A204.1 (cell line): ENCODE results near the gene PCDHGA10.
"Not testable (repeated sequence)": the region's sequence is repeated elsewhere in the genome, so short reads cannot be mapped to it uniquely, and the experiment has no call there.

Experiments
- FAIRE-seq: peaks from 2 replicates; lab custom pipeline; 2012; peaks lifted over from hg19 to GRCh38; lab: Jason Lieb, UNC

The PCDHGA10 gene

DNA sequence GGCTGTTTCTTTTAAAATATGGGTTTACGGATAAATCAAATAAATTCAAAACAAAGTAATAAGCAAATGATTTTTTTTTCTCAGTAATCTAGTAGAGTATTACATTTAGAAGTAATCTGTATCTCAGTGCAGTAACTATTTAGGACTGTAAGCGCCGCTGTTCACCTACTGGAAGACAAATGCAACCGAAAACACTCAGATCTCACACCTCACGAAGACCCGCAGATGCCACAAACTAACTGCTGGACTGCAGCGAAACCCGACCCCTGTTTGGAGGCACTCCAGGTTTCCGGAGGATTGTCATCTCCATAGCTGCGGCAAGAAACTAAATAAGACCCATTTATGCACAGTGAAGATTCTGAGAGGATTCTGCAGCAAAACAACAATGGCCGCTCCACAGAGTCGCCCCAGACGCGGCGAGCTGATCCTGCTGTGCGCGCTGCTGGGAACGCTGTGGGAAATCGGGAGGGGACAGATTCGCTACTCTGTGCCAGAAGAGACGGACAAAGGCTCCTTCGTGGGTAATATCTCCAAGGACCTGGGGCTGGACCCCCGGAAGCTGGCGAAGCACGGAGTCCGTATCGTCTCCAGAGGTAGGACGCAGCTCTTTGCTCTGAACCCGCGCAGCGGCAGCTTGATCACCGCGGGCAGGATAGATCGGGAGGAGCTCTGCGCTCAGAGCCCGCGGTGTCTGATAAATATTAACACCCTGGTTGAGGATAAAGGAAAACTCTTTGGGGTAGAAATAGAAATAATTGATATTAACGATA lies 20.2 kb upstream of the PCDHGA10 start, which contains the start of gene PCDHGA8:
TSS of gene PCDHGA8 (plus strand) at position 205 of the 770 bp plus-strand sequence. CDS start at position 386, 181 bp downstream.
- no peak for FAIRE-seq

DNA sequence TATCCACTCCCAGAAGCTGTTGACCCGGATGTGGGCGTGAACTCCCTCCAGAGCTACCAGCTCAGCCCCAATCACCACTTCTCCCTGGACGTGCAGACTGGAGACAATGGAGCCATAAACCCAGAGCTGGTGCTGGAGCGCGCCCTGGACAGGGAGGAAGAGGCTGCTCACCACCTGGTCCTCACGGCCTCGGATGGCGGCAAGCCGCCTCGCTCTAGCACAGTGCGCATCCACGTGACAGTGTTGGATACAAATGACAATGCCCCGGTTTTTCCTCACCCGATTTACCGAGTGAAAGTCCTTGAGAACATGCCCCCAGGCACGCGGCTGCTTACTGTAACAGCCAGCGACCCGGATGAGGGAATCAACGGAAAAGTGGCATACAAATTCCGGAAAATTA lies 19.5 kb upstream of the PCDHGA10 start:
- FAIRE-seq, result no peak

DNA sequence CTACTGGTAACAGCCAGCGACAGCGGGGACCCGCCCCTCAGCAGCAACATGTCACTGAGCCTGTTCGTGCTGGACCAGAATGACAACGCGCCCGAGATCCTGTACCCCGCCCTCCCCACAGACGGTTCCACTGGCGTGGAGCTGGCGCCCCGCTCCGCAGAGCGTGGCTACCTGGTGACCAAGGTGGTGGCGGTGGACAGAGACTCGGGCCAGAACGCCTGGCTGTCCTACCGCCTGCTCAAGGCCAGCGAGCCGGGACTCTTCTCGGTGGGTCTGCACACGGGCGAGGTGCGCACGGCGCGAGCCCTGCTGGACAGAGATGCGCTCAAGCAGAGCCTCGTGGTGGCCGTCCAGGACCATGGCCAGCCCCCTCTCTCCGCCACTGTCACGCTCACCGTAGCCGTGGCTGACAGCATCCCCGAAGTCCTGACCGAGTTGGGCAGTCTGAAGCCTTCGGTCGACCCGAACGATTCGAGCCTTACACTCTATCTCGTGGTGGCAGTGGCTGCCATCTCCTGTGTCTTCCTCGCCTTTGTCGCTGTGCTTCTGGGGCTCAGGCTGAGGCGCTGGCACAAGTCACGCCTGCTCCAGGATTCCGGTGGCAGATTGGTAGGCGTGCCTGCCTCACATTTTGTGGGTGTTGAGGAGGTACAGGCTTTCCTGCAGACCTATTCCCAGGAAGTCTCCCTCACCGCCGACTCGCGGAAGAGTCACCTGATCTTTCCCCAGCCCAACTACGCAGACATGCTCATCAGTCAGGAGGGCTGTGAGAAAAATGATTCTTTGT lies 18.2 kb upstream of the PCDHGA10 start:
- not testable (repeated sequence) for FAIRE-seq

DNA sequence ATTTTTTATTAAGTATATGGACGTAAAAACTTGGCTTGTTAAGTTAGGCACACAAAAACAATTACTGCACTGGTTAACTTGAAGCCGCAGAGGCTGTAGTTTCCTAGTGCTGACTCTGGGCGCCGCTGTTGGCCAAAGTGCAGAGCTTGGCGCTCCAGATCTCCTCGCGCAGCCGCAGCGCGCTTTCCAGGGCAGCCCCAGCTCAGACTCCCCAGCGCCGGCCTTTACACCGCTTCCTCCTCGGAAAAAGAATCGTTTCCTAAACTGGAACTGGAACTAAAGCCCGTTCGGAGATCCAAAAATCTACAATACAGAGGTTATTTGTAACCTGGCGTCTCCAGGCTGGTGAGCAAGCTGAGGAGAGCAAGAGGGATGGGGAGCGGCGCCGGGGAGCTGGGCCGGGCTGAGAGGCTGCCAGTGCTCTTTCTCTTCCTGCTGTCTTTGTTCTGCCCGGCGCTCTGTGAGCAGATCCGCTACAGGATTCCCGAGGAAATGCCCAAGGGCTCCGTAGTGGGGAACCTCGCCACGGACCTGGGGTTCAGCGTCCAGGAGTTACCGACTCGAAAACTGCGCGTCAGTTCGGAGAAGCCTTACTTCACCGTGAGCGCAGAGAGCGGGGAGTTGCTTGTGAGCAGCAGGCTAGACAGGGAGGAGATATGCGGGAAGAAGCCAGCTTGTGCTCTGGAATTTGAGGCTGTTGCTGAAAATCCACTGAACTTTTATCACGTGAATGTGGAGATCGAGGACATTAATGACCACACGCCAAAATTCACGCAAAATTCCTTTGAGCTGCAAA lies 14.8 kb upstream of the PCDHGA10 start, which contains the start of gene PCDHGB5:
TSS of gene PCDHGB5 (plus strand) at position 192 of the 796 bp plus-strand sequence. CDS start at position 373, 181 bp downstream.
- not testable (repeated sequence) for FAIRE-seq

DNA sequence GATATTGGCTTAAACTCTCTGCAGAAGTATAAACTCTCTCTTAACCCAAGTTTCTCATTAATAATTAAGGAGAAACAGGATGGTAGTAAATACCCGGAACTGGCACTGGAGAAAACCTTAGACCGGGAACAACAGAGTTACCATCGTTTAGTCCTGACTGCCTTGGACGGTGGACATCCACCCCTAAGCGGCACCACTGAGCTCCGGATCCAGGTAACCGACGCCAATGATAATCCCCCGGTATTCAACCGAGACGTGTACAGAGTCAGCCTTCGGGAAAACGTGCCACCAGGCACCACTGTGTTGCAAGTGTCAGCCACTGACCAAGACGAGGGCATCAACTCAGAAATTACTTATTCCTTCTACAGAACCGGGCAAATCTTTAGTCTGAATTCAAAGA lies 14.2 kb upstream of the PCDHGA10 start:
- no peak for FAIRE-seq

DNA sequence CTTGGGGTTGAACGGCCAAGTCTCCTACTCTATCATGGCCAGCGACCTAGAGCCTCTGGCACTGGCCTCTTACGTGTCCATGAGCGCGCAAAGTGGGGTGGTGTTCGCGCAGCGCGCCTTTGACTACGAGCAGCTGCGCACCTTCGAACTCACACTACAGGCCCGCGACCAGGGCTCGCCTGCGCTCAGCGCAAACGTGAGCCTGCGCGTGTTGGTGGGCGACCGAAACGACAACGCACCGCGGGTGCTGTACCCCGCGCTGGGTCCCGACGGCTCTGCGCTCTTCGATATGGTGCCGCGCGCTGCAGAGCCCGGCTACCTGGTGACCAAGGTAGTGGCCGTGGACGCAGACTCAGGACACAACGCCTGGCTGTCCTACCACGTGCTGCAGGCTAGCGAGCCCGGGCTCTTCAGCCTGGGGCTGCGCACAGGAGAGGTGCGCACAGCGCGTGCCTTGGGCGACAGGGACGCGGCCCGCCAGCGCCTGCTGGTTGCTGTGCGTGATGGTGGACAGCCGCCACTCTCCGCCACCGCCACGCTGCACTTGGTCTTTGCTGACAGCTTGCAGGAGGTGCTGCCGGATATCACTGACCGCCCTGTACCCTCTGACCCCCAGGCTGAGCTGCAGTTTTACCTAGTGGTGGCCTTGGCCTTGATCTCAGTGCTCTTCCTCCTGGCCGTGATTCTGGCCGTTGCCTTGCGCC lies 13.1 kb upstream of the PCDHGA10 start:
- FAIRE-seq, result no peak

DNA sequence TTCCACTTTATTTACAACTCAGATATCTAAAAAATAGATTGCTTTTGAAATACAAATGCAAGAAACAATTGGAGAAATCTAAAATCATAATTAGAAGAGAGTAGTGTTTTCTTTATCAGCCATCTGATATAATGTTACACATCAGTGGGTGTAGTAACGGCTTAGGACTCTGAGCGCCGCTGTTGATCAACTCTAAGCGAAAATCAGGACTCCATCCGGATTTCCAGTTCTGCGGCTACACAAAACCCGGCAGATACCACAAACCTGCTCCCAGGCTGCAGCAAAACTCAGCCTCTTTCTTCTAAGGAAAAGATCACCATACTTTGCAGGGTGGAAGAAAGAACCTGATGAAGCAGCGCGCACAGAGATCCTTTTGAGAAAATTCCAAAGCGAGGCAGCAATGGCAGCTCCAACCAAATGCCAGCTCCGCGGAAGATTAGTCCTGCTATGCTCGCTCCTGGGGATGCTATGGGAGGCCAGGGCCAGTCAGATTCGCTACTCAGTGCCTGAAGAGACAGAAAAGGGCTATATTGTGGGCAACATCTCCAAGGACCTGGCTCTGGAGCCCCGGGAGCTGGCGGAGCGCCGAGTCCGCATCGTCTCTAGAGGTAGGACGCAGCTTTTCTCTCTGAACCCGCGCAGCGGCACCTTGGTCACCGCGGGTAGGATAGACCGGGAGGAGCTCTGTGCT lies 10.1 kb upstream of the PCDHGA10 start, which contains the start of gene PCDHGA9:
TSS of gene PCDHGA9 (plus strand) at position 226 of the 691 bp plus-strand sequence. CDS start at position 401, 175 bp downstream.
- no peak for FAIRE-seq

DNA sequence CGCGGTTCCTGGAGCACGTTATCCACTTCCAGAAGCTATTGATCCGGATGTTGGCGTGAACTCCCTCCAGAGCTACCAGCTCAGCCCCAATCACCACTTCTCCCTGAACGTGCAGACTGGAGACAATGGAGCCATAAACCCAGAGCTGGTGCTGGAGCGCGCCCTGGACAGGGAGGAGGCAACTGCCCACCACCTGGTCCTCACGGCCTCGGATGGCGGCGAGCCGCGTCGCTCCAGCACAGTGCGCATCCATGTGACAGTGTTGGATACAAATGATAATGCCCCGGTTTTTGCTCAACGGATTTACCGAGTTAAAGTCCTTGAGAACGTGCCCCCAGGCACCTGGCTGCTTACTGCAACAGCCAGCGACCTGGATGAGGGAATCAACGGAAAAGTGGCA lies 9.4 kb upstream of the PCDHGA10 start:
- no peak for FAIRE-seq

DNA sequence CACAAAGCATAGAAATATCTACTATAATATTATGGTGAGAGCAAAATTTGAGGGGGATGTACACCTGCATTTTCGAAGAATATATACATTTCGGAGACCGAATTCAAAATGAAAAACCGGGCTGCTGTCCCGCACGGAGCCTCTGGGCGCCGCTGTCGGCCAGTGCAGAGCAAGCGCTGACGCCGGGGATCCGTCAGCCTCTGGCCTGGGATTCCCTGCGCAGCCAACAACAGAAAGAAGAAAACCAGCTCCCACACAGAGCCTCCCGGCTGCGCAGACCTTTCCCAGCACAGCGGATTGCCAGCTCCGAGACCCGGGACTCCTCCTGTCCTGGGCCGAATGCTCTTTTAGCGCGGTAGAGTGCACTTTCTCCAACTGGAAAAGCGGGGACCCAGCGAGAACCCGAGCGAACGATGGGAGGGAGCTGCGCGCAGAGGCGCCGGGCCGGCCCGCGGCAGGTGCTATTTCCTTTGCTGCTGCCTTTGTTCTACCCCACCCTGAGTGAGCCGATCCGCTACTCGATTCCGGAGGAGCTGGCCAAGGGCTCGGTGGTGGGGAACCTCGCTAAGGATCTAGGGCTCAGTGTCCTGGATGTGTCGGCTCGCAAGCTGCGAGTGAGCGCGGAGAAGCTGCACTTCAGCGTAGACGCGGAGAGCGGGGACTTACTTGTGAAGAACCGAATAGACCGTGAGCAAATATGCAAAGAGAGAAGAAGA lies 4.8 kb upstream of the PCDHGA10 start, which contains the start of gene PCDHGB6:
TSS of gene PCDHGB6 (plus strand) at position 232 of the 716 bp plus-strand sequence. CDS start at position 414, 182 bp downstream.
- not testable (repeated sequence) for FAIRE-seq

DNA sequence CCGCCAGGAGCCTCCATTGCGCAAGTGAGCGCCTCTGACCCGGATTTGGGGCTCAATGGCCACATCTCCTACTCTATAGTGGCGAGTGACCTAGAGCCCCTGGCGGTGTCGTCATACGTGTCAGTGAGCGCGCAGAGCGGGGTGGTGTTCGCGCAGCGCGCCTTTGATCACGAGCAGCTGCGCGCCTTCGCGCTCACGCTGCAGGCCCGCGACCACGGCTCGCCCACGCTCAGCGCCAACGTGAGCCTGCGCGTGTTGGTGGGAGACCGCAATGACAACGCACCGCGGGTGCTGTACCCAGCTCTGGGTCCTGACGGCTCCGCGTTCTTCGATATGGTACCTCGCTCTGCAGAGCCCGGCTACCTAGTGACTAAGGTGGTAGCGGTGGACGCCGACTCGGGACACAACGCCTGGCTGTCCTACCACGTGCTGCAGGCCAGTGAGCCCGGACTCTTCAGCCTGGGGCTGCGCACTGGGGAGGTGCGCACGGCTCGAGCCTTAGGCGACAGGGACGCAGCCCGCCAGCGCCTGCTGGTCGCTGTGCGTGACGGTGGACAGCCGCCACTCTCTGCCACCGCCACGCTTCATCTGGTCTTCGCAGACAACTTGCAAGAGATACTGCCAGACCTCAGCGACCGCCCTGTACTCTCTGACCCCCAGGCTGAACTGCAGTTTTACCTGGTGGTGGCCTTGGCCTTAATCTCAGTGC lies 3.0 kb upstream of the PCDHGA10 start:
- no peak for FAIRE-seq

DNA sequence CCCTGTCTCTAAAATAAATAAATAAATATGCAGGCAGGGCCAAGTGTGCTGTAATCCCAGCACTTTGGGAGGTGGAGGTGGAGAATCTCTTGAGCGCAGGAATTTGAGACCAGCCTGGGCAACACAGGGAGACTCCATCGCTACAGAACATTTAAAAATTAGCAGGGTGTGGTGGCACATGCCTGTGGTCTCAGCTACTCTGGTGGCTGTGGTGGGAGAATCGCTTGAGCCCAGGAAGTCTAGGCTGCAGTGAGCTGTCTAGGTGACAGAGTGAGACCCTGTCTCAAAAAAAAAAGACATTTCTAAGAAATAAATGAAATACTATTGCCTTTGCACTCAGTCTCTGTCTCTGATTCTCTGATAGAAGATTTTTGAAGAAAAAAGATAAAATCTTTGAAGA lies 1.2 kb upstream of the PCDHGA10 start:
- FAIRE-seq, result no peak

DNA sequence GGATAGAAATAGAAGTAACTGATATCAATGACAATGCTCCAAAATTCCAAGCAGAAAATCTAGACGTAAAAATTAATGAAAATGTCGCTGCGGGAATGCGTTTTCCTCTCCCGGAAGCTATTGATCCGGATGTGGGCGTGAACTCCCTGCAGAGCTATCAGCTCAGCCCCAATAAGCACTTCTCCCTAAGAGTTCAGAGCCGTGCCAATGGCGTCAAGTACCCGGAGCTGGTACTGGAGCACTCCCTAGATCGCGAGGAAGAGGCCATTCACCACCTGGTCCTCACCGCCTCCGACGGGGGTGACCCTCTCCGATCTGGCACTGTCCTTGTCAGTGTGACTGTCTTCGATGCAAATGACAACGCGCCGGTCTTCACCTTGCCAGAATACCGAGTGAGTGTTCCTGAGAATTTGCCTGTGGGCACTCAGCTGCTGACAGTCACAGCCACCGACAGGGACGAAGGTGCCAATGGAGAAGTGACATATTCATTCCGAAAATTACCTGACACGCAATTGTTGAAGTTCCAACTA lies 818 bp downstream of the PCDHGA10 start:
- no peak for FAIRE-seq

DNA sequence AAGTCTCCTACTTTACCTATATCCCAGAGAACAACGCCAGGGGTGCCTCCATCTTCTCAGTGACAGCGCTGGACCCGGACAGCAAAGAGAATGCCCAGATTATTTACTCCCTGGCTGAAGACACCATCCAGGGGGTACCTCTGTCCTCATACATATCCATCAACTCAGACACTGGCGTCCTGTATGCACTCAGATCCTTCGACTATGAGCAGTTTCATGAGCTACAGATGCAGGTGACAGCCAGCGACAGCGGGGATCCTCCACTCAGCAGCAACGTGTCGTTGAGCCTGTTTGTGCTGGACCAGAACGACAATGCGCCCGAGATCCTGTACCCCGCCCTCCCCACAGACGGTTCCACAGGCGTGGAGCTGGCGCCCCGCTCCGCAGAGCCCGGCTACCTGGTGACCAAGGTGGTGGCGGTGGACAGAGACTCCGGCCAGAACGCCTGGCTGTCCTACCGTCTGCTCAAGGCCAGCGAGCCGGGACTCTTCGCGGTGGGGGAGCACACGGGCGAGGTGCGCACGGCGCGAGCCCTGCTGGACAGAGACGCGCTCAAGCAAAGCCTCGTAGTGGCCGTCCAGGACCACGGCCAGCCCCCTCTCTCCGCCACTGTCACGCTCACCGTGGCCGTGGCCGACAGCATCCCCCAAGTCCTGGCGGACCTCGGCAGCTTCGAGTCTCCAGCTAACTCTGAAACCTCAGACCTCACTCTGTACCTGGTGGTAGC lies 1.9 kb downstream of the PCDHGA10 start:
- not testable (repeated sequence) for FAIRE-seq

DNA sequence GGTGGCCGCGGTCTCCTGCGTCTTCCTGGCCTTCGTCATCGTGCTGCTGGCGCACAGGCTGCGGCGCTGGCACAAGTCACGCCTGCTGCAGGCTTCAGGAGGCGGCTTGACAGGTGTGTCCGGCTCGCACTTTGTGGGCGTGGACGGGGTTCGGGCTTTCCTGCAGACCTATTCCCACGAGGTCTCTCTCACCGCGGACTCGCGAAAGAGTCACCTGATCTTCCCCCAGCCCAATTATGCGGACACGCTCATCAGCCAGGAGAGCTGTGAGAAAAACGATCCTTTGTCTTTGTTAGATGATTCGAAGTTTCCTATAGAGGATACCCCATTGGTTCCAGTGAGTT lies 2.5 kb downstream of the PCDHGA10 start:
- FAIRE-seq, result not testable (repeated sequence)

DNA sequence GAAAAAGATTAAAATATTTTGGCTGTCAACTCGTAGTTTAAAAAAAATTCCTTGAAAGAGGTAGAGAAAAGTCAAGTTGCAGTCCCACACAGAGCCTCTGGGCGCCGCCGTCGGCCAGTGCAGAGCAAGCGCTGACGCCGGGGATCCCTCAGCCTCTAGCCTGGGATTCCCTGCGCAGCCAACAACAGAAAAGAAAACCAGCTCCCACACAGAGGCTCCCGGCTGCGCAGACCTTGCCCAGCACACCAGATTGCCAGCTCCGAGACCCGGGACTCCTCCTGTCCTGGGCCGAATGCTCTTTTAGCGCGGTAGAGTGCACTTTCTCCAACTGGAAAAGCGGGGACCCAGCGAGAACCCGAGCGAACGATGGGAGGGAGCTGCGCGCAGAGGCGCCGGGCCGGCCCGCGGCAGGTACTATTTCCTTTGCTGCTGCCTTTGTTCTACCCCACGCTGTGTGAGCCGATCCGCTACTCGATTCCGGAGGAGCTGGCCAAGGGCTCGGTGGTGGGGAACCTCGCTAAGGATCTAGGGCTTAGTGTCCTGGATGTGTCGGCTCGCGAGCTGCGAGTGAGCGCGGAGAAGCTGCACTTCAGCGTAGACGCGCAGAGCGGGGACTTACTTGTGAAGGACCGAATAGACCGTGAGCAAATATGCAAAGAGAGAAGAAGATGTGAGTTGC lies 4.8 kb downstream of the PCDHGA10 start, which contains the start of gene PCDHGB7:
TSS of gene PCDHGB7 (plus strand) at position 184 of the 679 bp plus-strand sequence. CDS start at position 367, 183 bp downstream.
- FAIRE-seq, result not testable (repeated sequence)

DNA sequence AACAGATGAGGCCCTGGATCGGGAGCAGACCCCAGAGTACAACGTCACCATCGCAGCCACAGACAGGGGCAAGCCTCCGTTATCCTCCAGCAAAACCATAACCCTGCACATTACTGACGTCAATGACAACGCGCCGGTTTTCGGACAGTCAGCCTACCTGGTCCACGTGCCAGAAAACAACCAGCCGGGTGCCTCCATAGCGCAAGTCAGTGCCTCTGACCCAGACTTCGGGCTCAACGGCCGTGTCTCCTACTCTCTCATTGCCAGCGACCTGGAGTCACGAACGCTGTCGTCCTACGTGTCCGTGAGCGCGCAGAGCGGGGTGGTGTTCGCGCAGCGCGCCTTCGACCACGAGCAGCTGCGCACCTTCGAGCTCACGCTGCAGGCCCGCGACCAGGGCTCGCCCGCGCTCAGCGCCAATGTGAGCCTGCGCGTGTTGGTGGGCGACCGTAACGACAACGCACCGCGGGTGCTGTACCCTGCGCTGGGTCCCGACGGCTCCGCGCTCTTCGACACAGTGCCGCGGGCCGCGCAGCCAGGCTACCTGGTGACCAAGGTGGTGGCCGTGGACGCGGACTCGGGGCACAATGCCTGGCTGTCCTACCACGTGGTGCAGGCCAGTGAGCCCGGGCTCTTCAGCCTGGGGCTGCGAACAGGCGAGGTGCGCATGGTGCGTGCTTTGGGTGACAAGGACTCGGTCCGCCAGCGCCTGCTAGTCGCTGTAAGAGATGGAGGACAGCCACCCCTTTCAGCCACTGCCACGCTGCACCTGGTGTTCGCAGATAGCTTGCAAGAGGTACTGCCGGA lies 6.5 kb downstream of the PCDHGA10 start:
- FAIRE-seq, result no peak
